ENCODE results near the gene LARP4. TPM values are rescaled to one million over a fixed set of nuclear protein-coding genes. Genes with fewer than 3 reads are reported as not detected.
"Not testable (repeated sequence)": the region's sequence is repeated elsewhere in the genome, so short reads cannot be mapped to it uniquely, and the experiment has no call there.

The LARP4 gene
- total RNA-seq, 4 donors from 2014 or later = 42.5 to 77.3 (median 50.0) TPM

GRCh38 chr12:50425589-50426258 lies 25.0 kb downstream of the LARP4 start:
- Histone ChIP-seq H3K4me1 (peaks cover 0 to 12% of the 10 kb centered on the region in 2 donors), H3K4me3 (replicated peaks in 1 of 3) (no peak overlapping the region), H3K36me3 (peaks cover 8 to 19% of the 10 kb centered on the region in 2 donors), H3K27me3 (no peaks in the 10 kb centered on the region), H3K9me3 (no peaks in the 10 kb centered on the region), H3K27ac (no peak overlapping the region)
- intact Hi-C loops (cut with DNase I) = no loop called here
- 71 to 80% methylated on average over 6 of the region's 6 CpGs for WGBS, 2 donors
- no peak for DNase-seq
- TF ChIP-seq POLR2A (IDR thresholded peaks at IDR 0.05) (no peak), CTCF (IDR thresholded peaks at IDR 0.05) (no peak)

- H3K27me3 ChIP-seq; H3K4me1 ChIP-seq; H3K27ac ChIP-seq; H3K4me3 ChIP-seq (replicated peaks in 1 of 3); intact Hi-C loops (cut with DNase I); DNase-seq; H3K9me3 ChIP-seq: not testable (repeated sequence)
- WGBS, 2 donors = 80 to 82% methylated on average over 8 of the region's 8 CpGs
- H3K36me3 ChIP-seq = peaks cover 33 to 44% of the 10 kb centered on the region in 2 donors
Observed at GRCh38 chr12:50431656-50432055, 31.0 kb downstream of the LARP4 start.

- H3K36me3 ChIP-seq = peaks cover 42 to 56% of the 10 kb centered on the region in 2 donors
- H3K4me3 ChIP-seq (replicated peaks in 1 of 3) = no peak overlapping the region
- H3K4me1 ChIP-seq = no peaks in the 10 kb centered on the region
- H3K9me3 ChIP-seq = no peaks in the 10 kb centered on the region
- intact Hi-C loops (cut with DNase I) = no loop called here
- no peaks in the 10 kb centered on the region for H3K27me3 ChIP-seq
- no peak overlapping the region for H3K27ac ChIP-seq
- TF ChIP-seq CTCF (IDR thresholded peaks at IDR 0.05) (no peak), POLR2A (IDR thresholded peaks at IDR 0.05) (no peak)
- DNase-seq = no peak
Observed at GRCh38 chr12:50440288-50440687, 39.6 kb downstream of the LARP4 start.

GRCh38 chr12:50441763-50442162 lies 41.1 kb downstream of the LARP4 start:
- Histone ChIP-seq H3K27ac (no peak overlapping the region), H3K27me3 (no peaks in the 10 kb centered on the region), H3K4me1 (no peaks in the 10 kb centered on the region), H3K4me3 (replicated peaks in 1 of 3) (no peak overlapping the region), H3K36me3 (peaks cover 30 to 50% of the 10 kb centered on the region in 2 donors), H3K9me3 (no peaks in the 10 kb centered on the region)
- WGBS, 2 donors = 88 to 92% methylated on average over 7 of the region's 7 CpGs
- no peak for DNase-seq
- TF ChIP-seq CTCF (IDR thresholded peaks at IDR 0.05) (no peak), POLR2A (IDR thresholded peaks at IDR 0.05) (no peak)
- intact Hi-C loops (cut with DNase I) = no loop called here

- intact Hi-C loops (cut with DNase I) = no loop called here
- no peak for DNase-seq
Observed at GRCh38 chr12:50442178-50442908, 41.7 kb downstream of the LARP4 start.

DNA sequence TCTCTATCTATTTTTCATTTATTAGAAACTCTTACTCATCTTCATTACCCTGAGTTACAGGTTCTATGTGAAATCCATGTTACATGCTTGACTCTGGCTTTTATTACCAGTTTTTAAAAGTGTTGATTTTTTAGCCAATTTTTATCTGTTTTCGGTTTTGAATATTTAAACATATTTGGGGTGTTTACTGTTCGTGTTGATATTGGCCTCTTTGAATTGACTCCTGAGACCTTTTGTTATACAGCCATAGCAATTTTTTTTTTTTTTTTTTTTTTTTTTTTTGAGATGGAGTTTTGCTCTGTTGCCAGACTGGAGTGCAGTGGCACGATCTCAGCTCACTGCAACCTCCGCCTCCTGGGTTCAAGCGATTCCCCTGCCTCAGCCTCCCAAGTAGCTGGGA lies 49.0 kb downstream of the LARP4 start:
- H3K9me3 ChIP-seq; H3K27ac ChIP-seq; H3K4me1 ChIP-seq; H3K36me3 ChIP-seq; H3K27me3 ChIP-seq; DNase-seq; intact Hi-C loops (cut with DNase I); H3K4me3 ChIP-seq (replicated peaks in 1 of 3): not testable (repeated sequence)
- 78% methylated on average over 5 of the region's 5 CpGs for WGBS, 2 donors

More at GRCh38 chr12:50442178-50442908, 41.7 kb downstream of the LARP4 start:
- TF ChIP-seq CTCF (IDR thresholded peaks at IDR 0.05) (no peak), POLR2A (IDR thresholded peaks at IDR 0.05) (no peak)
- WGBS, 2 donors = 91 to 94% methylated on average over 3 of the region's 3 CpGs
- H3K36me3 ChIP-seq = peaks cover 29 to 45% of the 10 kb centered on the region in 2 donors
- no peaks in the 10 kb centered on the region for H3K27me3 ChIP-seq
- no peaks in the 10 kb centered on the region for H3K9me3 ChIP-seq
- H3K27ac ChIP-seq = no peak overlapping the region
- no peaks in the 10 kb centered on the region for H3K4me1 ChIP-seq
- no peak overlapping the region for H3K4me3 ChIP-seq (replicated peaks in 1 of 3)
